GM06990 (cell line): ENCODE measurements around the gene ADAMTS6.
"Not testable (repeated sequence)": the region's sequence is repeated elsewhere in the genome, so short reads cannot be mapped to it uniquely, and the experiment has no call there.

Experiments used
- DNase-seq: peaks from one replicate; pipeline ENCODE4 v3.0.0-alpha.2; 2011; ENCODE audit not compliant: insufficient read length; ENCODE audit errors: extremely low read depth
- H3K27me3 ChIP-seq: replicated peaks from 2 replicates; pipeline ENCODE4 v1.6.0; 2011; ENCODE audit warnings: low read length; ENCODE audit not compliant: control insufficient read depth, insufficient read depth
- H3K36me3 ChIP-seq: 2 replicates; pipeline ENCODE4 v1.5.1; 2011; ENCODE audit warnings: low read length; ENCODE audit not compliant: control insufficient read depth, insufficient read depth
- H3K4me3 ChIP-seq: replicated peaks from 2 replicates; pipeline ENCODE4 v1.5.1; 2011; ENCODE audit warnings: low read depth, mild to moderate bottlenecking, control low read depth, low read length
- CTCF ChIP-seq: IDR thresholded peaks from 2 replicates; pipeline ENCODE4 v1.5.1; 2011; ENCODE audit warnings: low read length, control low read depth, mild to moderate bottlenecking, inconsistent platforms; ENCODE audit not compliant: insufficient read depth, poor library complexity, severe bottlenecking

ADAMTS6 gene

DNA sequence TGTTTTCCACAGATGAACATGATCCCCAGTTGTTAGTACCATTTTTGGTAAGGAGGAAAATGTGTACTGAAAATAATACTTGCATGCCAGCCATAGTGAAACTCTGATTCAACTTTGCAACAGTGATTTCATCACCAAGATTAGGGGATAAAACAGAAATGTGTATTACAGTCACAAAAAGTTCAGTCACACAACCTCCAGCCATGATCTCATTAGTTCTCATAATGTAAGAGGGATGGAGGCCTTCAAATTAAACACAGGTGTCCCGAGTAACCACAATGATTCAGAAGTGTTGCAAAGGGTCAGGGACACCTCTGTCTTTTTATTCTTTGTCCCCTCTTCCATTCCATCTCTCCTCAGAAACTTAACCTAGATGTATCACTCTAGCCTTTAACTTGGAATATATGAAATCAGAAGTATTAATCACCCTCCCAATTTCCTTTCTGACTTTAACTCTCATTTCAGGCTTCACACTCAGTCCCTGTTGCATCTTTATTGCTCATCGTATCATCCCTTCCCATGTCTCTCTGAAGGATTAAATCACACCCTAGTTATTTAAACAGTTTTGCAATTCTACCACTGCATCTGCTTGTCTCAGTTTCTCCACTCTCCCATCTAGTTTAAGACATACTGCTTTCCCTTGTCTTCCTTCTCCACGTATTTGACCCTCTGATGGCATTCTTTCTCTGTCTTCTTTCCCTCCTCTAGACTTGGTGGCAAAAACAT, 291.2 kb downstream of the ADAMTS6 start:
- H3K4me3 ChIP-seq: no peak overlapping the region
- no peaks in the 10 kb centered on the region for H3K36me3 ChIP-seq
- H3K27me3 ChIP-seq: no peaks in the 10 kb centered on the region
- peak; percentile 54 for DNase-seq
- TF ChIP-seq CTCF: no peak

- no peak for TF ChIP-seq CTCF
Measured at GRCh38 chr5:65186646-65187227, 295.0 kb downstream of the ADAMTS6 start.

DNA sequence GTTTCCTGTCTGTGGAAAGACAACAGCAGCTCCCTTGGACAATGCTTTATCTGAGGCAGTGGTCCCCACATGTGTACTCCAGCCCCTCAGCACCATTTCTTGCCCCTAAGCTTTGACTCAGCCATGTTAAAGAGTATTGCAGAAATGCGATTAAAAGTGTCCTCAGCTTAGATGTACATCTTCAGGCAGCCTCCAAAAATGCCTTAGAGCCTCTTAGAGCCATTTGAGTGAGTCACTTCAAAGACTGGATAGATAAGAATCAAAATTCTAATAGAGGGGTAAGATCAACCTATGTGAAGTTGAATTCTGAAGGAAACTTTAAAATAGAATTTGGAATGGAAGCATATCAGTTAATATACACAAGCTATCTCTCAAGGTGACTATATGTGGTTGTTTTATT, 296.3 kb downstream of the ADAMTS6 start:
- H3K27me3 ChIP-seq: no peaks in the 10 kb centered on the region
- no peak for DNase-seq
- no peaks in the 10 kb centered on the region for H3K36me3 ChIP-seq

More at GRCh38 chr5:65186646-65187227, 295.0 kb downstream of the ADAMTS6 start:
- no peak for DNase-seq
- Histone ChIP-seq H3K36me3 (no peaks in the 10 kb centered on the region), H3K27me3 (no peaks in the 10 kb centered on the region), H3K4me3 (no peak overlapping the region)

GRCh38 chr5:65184780-65185179, 296.9 kb downstream of the ADAMTS6 start:
- H3K4me3 ChIP-seq: no peak overlapping the region
- no peak for DNase-seq

More for the DNA sequence above, 296.3 kb downstream of the ADAMTS6 start:
- TF ChIP-seq CTCF: no peak
- H3K4me3 ChIP-seq: no peak overlapping the region

GRCh38 chr5:65174231-65174630, 307.5 kb downstream of the ADAMTS6 start:
- not testable (repeated sequence) for H3K36me3 ChIP-seq, H3K27me3 ChIP-seq, DNase-seq, H3K4me3 ChIP-seq

More at GRCh38 chr5:65184780-65185179, 296.9 kb downstream of the ADAMTS6 start:
- TF ChIP-seq CTCF: no peak
- Histone ChIP-seq H3K36me3 (no peaks in the 10 kb centered on the region), H3K27me3 (no peaks in the 10 kb centered on the region)

GRCh38 chr5:65173130-65173525, 308.6 kb downstream of the ADAMTS6 start:
- Histone ChIP-seq H3K4me3 (no peak overlapping the region), H3K27me3 (no peaks in the 10 kb centered on the region), H3K36me3 (no peaks in the 10 kb centered on the region)
- no peak for DNase-seq
- no peak for TF ChIP-seq CTCF
